HG03442 (cell line): ENCODE measurements around the gene DHX34.
"Not testable (repeated sequence)": the region's sequence is repeated elsewhere in the genome, so short reads cannot be mapped to it uniquely, and the experiment has no call there.

ENCODE experiments used
- ATAC-seq: cut with Tn5 transposase; IDR thresholded peaks from one replicate; pipeline ENCODE4 v1.9.1; 2021; ENCODE audit warnings: mild to moderate bottlenecking, moderate library complexity; ENCODE audit not compliant: unreplicated experiment

The DHX34 gene

GRCh38 chr19:47348819-47349795 lies at the start of gene DHX34:
DHX34 (plus strand) TSS chr19:47349315; CDS start chr19:47353031, 3,716 bp downstream.
- ATAC-seq, result peak; percentile 89

GRCh38 chr19:47300867-47301266 lies 48.2 kb upstream of the DHX34 start:
- not testable (repeated sequence) for ATAC-seq

GRCh38 chr19:47302249-47302648 lies 46.9 kb upstream of the DHX34 start:
- ATAC-seq, result no peak

GRCh38 chr19:47303966-47304365 lies 45.1 kb upstream of the DHX34 start:
- no peak for ATAC-seq

GRCh38 chr19:47305309-47305751 lies 43.8 kb upstream of the DHX34 start:
- no peak for ATAC-seq

GRCh38 chr19:47306303-47306702 lies 42.8 kb upstream of the DHX34 start:
- ATAC-seq, result no peak

GRCh38 chr19:47309038-47309437 lies 40.1 kb upstream of the DHX34 start:
- no peak for ATAC-seq

GRCh38 chr19:47309608-47310007 lies 39.5 kb upstream of the DHX34 start, which contains the start of gene C5AR1:
C5AR1 (plus strand) TSS chr19:47309861; CDS start chr19:47309896, 35 bp downstream.
- no peak for ATAC-seq

GRCh38 chr19:47310323-47310722 lies 38.8 kb upstream of the DHX34 start:
- no peak for ATAC-seq

GRCh38 chr19:47310819-47311218 lies 38.3 kb upstream of the DHX34 start:
- ATAC-seq, result no peak

GRCh38 chr19:47312366-47313006 lies 36.6 kb upstream of the DHX34 start:
- ATAC-seq, result no peak

- no peak for ATAC-seq
Measured at GRCh38 chr19:47313754-47314295, 35.3 kb upstream of the DHX34 start.

GRCh38 chr19:47315125-47315821 lies 33.8 kb upstream of the DHX34 start:
- no peak for ATAC-seq

GRCh38 chr19:47316513-47316912 lies 32.6 kb upstream of the DHX34 start:
- no peak for ATAC-seq

GRCh38 chr19:47319923-47320871 lies 28.9 kb upstream of the DHX34 start:
- no peak for ATAC-seq

- ATAC-seq, result no peak
Measured at GRCh38 chr19:47321630-47322029, 27.5 kb upstream of the DHX34 start.

- no peak for ATAC-seq
Measured at GRCh38 chr19:47322058-47322457, 27.1 kb upstream of the DHX34 start.

- ATAC-seq, result no peak
Measured at GRCh38 chr19:47323409-47323808, 25.7 kb upstream of the DHX34 start.

- no peak for ATAC-seq
Measured at GRCh38 chr19:47323872-47324271, 25.2 kb upstream of the DHX34 start.

GRCh38 chr19:47324502-47324901 lies 24.6 kb upstream of the DHX34 start:
- no peak for ATAC-seq
